ENCODE data around the gene UGT2B10.

The UGT2B10 gene

DNA sequence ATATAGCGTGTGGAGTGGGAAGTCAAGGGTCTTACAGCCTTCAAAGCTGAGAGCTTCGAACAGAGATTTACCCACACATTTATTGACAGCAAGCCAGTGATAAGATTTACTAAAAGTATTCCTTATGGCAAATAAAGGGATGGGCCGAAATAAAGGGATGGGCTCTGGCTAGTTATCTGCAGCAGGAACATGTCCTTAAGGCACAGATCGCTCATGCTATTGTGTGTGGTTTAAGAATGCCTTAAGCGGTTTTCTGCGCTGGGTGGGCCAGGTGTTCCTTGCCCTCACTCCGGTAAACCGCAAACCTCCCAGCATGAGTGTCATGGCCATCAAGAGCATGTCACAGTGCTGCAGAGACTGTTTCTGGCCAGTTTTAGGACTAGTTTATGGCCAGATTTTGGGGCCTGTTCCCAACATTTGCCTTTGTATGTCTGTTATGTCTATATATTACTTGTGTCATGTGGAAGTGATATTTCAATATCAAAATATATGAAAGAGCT lies 53.5 kb downstream of the UGT2B10 start:
- DNase-seq (ENCODE audit: low read depth in 1 of 2, low spot score in 1 of 2) = no peak

- no peak for DNase-seq (ENCODE audit: low read depth in 1 of 2, low spot score in 1 of 2)
These were observed 56.2 kb downstream of the UGT2B10 start for GRCh38 chr4:68871809-68872642.

DNA sequence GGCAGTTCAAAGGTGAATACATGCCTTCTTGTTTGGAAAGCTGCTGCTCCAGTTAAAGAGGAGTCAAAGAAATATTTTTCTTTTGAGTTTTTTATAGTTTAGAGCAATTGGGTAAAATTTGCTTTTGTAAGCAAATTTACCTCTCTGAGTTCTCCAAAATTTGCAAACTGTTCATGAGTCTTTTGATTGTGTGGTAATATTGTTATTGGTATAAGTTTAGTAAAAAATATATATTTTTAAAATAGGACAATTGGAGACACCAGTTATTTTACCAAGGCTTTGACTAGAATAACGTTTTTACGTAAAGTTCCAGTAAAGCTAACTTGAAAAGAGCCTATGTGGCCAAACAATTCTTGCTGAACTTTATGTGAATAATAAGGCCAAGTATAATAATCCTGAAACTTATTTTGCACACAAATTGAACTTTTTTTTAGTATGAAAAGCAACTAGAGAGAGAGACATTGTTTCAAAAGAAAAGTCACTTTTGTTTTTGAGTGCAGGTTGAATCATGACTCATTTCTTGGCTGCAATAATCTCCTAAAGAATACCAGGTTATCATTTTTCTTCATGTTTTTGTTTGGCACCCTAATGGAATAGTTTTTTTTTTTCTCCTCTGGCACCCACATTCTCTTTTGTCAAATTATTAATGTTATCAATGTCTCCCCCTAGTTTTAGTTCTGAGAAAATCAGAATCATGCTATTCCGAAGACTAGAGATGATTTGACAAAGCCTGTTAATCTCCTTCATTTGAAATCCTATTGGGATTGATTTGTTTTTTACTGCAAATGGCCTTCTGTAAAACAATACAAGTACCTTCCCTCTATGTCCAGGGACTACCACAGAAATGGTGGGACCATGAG lies 57.1 kb downstream of the UGT2B10 start:
- DNase-seq (ENCODE audit: low read depth in 1 of 2, low spot score in 1 of 2) = no peak

- no peak for DNase-seq (ENCODE audit: low read depth in 1 of 2, low spot score in 1 of 2)
These were observed 58.7 kb downstream of the UGT2B10 start for GRCh38 chr4:68874507-68874906.

DNA sequence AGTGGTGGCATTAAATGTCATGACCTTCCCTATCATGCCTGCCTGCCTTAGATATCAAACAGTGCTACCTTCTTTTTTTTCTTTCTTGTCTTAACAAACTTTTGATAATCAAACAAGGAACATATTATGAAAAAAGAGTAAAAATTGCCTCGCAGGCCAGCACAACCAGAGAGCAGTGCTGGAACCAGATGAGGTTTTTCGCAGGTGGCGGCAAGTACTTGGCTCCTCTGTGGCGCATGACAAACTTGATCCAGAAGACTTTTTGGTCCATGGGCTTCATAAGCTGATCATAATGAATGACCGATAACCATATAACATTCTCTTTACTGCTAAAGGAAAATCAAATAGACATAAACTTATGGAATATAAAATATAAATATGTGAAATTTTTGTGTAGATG lies 61.8 kb downstream of the UGT2B10 start:
- DNase-seq (ENCODE audit: low read depth in 1 of 2, low spot score in 1 of 2) = no peak

- no peak for DNase-seq (ENCODE audit: low read depth in 1 of 2, low spot score in 1 of 2)
These were observed 62.3 kb downstream of the UGT2B10 start for GRCh38 chr4:68878048-68878447.
